Cardiac muscle cell (in vitro differentiated cells and primary cell): Measurements from ENCODE around the gene NTS. TPM values are rescaled to one million over a fixed set of nuclear protein-coding genes. Genes with fewer than 3 reads are reported as not detected.
A peak's percentile ranks its signal among the peaks of the same experiment; 100 is the strongest.

Source experiments
- DNase-seq, 2 donors: peaks; one replicate each; pipeline versions ENCODE4 v3.0.0 to v3.0.0-alpha.2; 2010 to 2017; ENCODE audit warnings: low read depth in 1 of 2, low spot score in 1 of 2
- H3K27ac ChIP-seq: fragments of 200-600 bp; sonication (generic); 2 replicates; pipeline ENCODE4 v1.5.1; 2016
- H3K27me3 ChIP-seq: fragments of 200-600 bp; sonication (generic); 2 replicates; pipeline ENCODE4 v1.6.0; 2016; ENCODE audit warnings: control low read depth
- H3K36me3 ChIP-seq: fragments of 200-600 bp; sonication (generic); 2 replicates; pipeline ENCODE4 v1.5.1; 2016; ENCODE audit warnings: control low read depth
- H3K4me1 ChIP-seq: fragments of 200-600 bp; sonication (generic); 2 replicates; pipeline ENCODE4 v1.8.1; 2017; ENCODE audit warnings: low read depth, mild to moderate bottlenecking, mixed run types
- H3K4me3 ChIP-seq: fragments of 200-600 bp; sonication (generic); 2 replicates; pipeline ENCODE4 v1.5.1; 2016; ENCODE audit warnings: mild to moderate bottlenecking
- H3K9me3 ChIP-seq: fragments of 200-600 bp; sonication (generic); 2 replicates; pipeline ENCODE4 v1.5.1; 2017; ENCODE audit warnings: low read depth, mild to moderate bottlenecking, control low read depth
- CTCF ChIP-seq: IDR thresholded peaks from 2 replicates; pipeline ENCODE4 v1.5.1; 2012; ENCODE audit warnings: low read depth, mild to moderate bottlenecking, low read length
- polyA plus RNA-seq: library from polyadenylated mRNA; unstranded; fragments of >200 nt; fragmentation: Nextera tagmentation; extraction: Ambion mirVana; gene quantifications from 2 replicates; pipeline ENCODE4 v1.2.1, GENCODE V29; 2016
- total RNA-seq: library from RNA; depleted of rRNA; stranded (reverse); fragments of >200 nt; gene quantifications from 2 replicates; pipeline ENCODE4 v1.2.3, GENCODE V29; 2016

The NTS gene
- total and polyA plus RNA-seq, 2 experiments from 2014 or later: 2.1 to 2.4 TPM

- no peak for TF ChIP-seq CTCF
- Histone ChIP-seq H3K4me1 (no peaks in the 10 kb centered on the region), H3K9me3 (no peaks in the 10 kb centered on the region), H3K27ac (no peak overlapping the region), H3K27me3 (no peaks in the 10 kb centered on the region), H3K36me3 (no peaks in the 10 kb centered on the region), H3K4me3 (no peak overlapping the region)
- DNase-seq: no peak
Observed at GRCh38 chr12:85849344-85849743, 24.8 kb upstream of the NTS start.

GRCh38 chr12:85855305-85855704, 18.8 kb upstream of the NTS start:
- TF ChIP-seq CTCF: no peak
- Histone ChIP-seq H3K4me3 (no peak overlapping the region), H3K36me3 (no peaks in the 10 kb centered on the region), H3K27me3 (no peaks in the 10 kb centered on the region), H3K27ac (no peak overlapping the region), H3K9me3 (no peaks in the 10 kb centered on the region), H3K4me1 (no peaks in the 10 kb centered on the region)
- DNase-seq: no peak

- no peak for DNase-seq
- Histone ChIP-seq H3K27ac (no peak overlapping the region), H3K36me3 (no peaks in the 10 kb centered on the region), H3K9me3 (no peaks in the 10 kb centered on the region), H3K4me3 (no peak overlapping the region), H3K27me3 (no peaks in the 10 kb centered on the region), H3K4me1 (no peaks in the 10 kb centered on the region)
- TF ChIP-seq CTCF: no peak
Observed at GRCh38 chr12:85856966-85857365, 17.1 kb upstream of the NTS start.

- DNase-seq: peak; percentile 7 to 8
- no peak for TF ChIP-seq CTCF
- no peak overlapping the region for H3K27ac ChIP-seq
Observed at GRCh38 chr12:85865890-85866289, 8.2 kb upstream of the NTS start.

GRCh38 chr12:85866986-85867776, 6.9 kb upstream of the NTS start:
- H3K4me3 ChIP-seq: no peak overlapping the region
- no peaks in the 10 kb centered on the region for H3K27me3 ChIP-seq
- H3K9me3 ChIP-seq: no peaks in the 10 kb centered on the region
- no peaks in the 10 kb centered on the region for H3K36me3 ChIP-seq
- TF ChIP-seq CTCF: peak; percentile 79
- H3K27ac ChIP-seq: no peak overlapping the region
- DNase-seq: peak; percentile 59 to 82
- no peaks in the 10 kb centered on the region for H3K4me1 ChIP-seq

More at GRCh38 chr12:85865890-85866289, 8.2 kb upstream of the NTS start:
- Histone ChIP-seq H3K27me3 (no peaks in the 10 kb centered on the region), H3K4me1 (no peaks in the 10 kb centered on the region), H3K4me3 (no peak overlapping the region), H3K36me3 (no peaks in the 10 kb centered on the region), H3K9me3 (no peaks in the 10 kb centered on the region)
